K562 treated with DMSO at 1 percent for 4 hours (cell line): ENCODE measurements around the gene NEU1. TPM values are rescaled to one million over a fixed set of nuclear protein-coding genes. Genes with fewer than 3 reads are reported as not detected.

Experiments used
- total RNA-seq: library from RNA; unstranded; fragments of 300-600 nt; gene quantifications from 2 replicates; pipeline ENCODE4 v1.2.3, GENCODE V29; 2022; ENCODE audit not compliant: insufficient read depth

The NEU1 gene
- 232 TPM in 2 replicates for total RNA-seq

GRCh38 chr6:31862344-31863235 lies at the start of gene NEU1:
Gene NEU1, minus strand, starts transcription at chr6:31862821. Its CDS starts 45 bp downstream, at chr6:31862776.

DNA sequence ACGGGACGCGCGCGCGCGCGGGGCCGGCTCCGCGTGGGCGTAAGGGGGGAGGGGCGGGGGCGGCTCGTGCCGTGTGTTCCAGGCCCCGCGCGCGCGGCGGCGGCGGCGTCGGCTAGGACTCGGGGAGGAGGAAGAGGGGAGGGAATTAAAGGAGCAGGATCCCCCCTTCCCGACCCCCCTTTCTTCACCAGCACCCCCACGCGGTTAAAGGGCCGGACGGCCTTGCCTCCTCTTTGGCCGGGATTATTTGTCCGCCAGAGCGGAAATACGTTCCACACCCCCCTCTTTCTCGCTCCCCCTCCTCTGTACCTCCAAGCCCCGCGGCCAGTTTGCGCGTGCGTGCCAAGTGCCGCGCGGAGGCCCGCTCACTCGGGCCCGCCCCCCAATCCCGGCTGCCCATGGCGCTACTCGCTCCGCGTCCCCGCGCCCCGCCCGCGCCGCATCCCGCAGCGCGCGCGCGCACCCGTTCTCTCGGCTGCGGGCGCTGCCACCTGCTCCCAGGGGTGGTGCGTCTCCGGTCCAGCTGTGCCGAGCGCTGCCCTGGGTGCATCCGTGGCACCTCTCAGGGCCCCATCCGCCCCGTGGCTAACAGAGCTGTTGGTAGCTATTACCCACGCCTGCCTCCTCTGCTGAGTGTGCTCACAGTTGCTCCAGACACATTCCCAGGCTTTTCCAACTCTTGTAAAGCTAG lies 39.5 kb upstream of the NEU1 start, which contains the start of gene ZBTB12:
Gene ZBTB12 (minus strand): TSS at position 134 of the 691 bp plus-strand sequence. CDS start 781 bp downstream, outside the sequence.

GRCh38 chr6:31897612-31898382 lies 35.2 kb upstream of the NEU1 start, which contains the start of gene EHMT2:
Gene EHMT2, minus strand, starts transcription at chr6:31897698. Its CDS starts 21 bp downstream, at chr6:31897677.

DNA sequence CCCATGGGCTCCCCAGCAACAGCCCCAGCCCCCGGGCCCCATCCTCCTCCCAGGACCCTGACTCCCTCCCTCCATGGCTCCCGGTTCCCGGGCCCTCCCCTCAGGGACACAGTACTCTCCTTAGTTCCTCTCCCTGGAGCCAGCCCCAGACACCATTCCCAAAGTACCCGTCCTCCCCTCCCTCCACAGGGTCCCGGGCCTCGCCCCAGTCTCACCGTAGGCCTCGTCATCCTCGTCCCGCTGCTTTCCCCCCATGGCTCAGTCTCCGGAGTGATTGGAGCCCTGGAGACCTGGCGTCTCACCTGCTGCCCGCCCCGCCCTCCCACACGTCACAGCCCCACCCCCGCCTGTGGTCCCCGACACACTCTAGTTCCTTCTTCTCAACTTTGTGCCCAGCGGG lies 16.1 kb upstream of the NEU1 start, which contains the start of gene SLC44A4:
Gene SLC44A4 (minus strand): TSS at position 272 of the 400 bp plus-strand sequence. CDS start 17 bp downstream, at position 255.

GRCh38 chr6:31827286-31828079 lies 35.1 kb downstream of the NEU1 start, which contains the start of gene HSPA1B:
Gene HSPA1B, plus strand, starts transcription at chr6:31827738. Its CDS starts 213 bp downstream, at chr6:31827951.

GRCh38 chr6:31815025-31815838 lies 47.4 kb downstream of the NEU1 start, which contains the start of the genes HSPA1A and HSPA1L:
Gene HSPA1A, plus strand, starts transcription at chr6:31815543. Its CDS starts 214 bp downstream, at chr6:31815757.
Gene HSPA1L, minus strand, starts transcription at chr6:31815283. Its CDS starts 3,311 bp downstream, at chr6:31811972.

Other genes starting within 250 kb of the NEU1 start
- 26.7 and 27.1 TPM in 2 replicates for gene AIF1, start 247.6 kb downstream of the NEU1 start, total RNA-seq
- 185 and 248 TPM in 2 replicates for gene PRRC2A, start 242.1 kb downstream of the NEU1 start, total RNA-seq
- gene BAG6, start 210.2 kb downstream of the NEU1 start, total RNA-seq, result 380 and 409 TPM in 2 replicates
- 8.4 and 11.2 TPM in 2 replicates for gene APOM, start 206.9 kb downstream of the NEU1 start, total RNA-seq
- 17.7 and 18.6 TPM in 2 replicates for gene C6orf47, start 202.0 kb downstream of the NEU1 start, total RNA-seq
- gene GPANK1, start 197.8 kb downstream of the NEU1 start, total RNA-seq, result 23.4 and 36.8 TPM in 2 replicates
- gene CSNK2B, start 196.7 kb downstream of the NEU1 start, total RNA-seq, result 613 and 654 TPM in 2 replicates
- 5.0 and 12.4 TPM in 2 replicates for gene LY6G5B, start 192.8 kb downstream of the NEU1 start, total RNA-seq
- gene LY6G5C, start 181.8 kb downstream of the NEU1 start, total RNA-seq, result 3.4 TPM in 1 of 2 replicates, not detected in the other
- gene ABHD16A, start 159.5 kb downstream of the NEU1 start, total RNA-seq, result 91.1 and 99.5 TPM in 2 replicates
- not detected in 2 replicates for gene LY6G6F, start 156.0 kb downstream of the NEU1 start, total RNA-seq
- gene LY6G6D, start 147.5 kb downstream of the NEU1 start, total RNA-seq, result not detected in 2 replicates
- not detected in 2 replicates for gene LY6G6C, start 141.1 kb downstream of the NEU1 start, total RNA-seq
- 0.51 TPM in 1 of 2 replicates, not detected in the other for gene MPIG6B, start 139.4 kb downstream of the NEU1 start, total RNA-seq
- gene DDAH2, start 133.5 kb downstream of the NEU1 start, total RNA-seq, result 66.8 and 75.1 TPM in 2 replicates
- 1,213 and 1,370 TPM in 2 replicates for gene CLIC1, start 126.3 kb downstream of the NEU1 start, total RNA-seq
- gene MSH5, start 122.8 kb downstream of the NEU1 start, total RNA-seq, result 22.0 and 30.3 TPM in 2 replicates
- 2.6 and 8.2 TPM in 2 replicates for gene SAPCD1, start 100.2 kb downstream of the NEU1 start, total RNA-seq
- gene VWA7, start 85.5 kb downstream of the NEU1 start, total RNA-seq, result 5.4 and 5.6 TPM in 2 replicates
- gene VARS1, start 67.1 kb downstream of the NEU1 start, total RNA-seq, result 147 and 165 TPM in 2 replicates
- 139 and 155 TPM in 2 replicates for gene LSM2, start 55.9 kb downstream of the NEU1 start, total RNA-seq
- gene HSPA1L, start 47.5 kb downstream of the NEU1 start, total RNA-seq, result 2.5 and 2.8 TPM in 2 replicates
- gene HSPA1A, start 47.3 kb downstream of the NEU1 start, total RNA-seq, result 641 and 912 TPM in 2 replicates
- gene HSPA1B, start 35.1 kb downstream of the NEU1 start, total RNA-seq, result 595 and 769 TPM in 2 replicates
- 12.7 and 13.4 TPM in 2 replicates for gene SLC44A4, start 16.2 kb upstream of the NEU1 start, total RNA-seq
- 61.5 and 78.2 TPM in 2 replicates for gene EHMT2, start 34.9 kb upstream of the NEU1 start, total RNA-seq
- 6.4 and 10.3 TPM in 2 replicates for gene ZBTB12, start 39.3 kb upstream of the NEU1 start, total RNA-seq
- gene C2, start 64.9 kb upstream of the NEU1 start, total RNA-seq, result 8.3 and 9.1 TPM in 2 replicates
- gene CFB, start 83.3 kb upstream of the NEU1 start, total RNA-seq, result 3.8 TPM in 1 of 2 replicates, not detected in the other
- gene NELFE, start 96.2 kb upstream of the NEU1 start, total RNA-seq, result 78.2 and 128 TPM in 2 replicates
- 43.6 and 60.1 TPM in 2 replicates for gene SKIC2, start 96.4 kb upstream of the NEU1 start, total RNA-seq
- gene DXO, start 109.3 kb upstream of the NEU1 start, total RNA-seq, result 16.6 and 24.1 TPM in 2 replicates
- 4.3 and 10.0 TPM in 2 replicates for gene C4A, start 119.2 kb upstream of the NEU1 start, total RNA-seq
- gene C4B, start 152.0 kb upstream of the NEU1 start, total RNA-seq, result 3.6 and 8.2 TPM in 2 replicates
- gene CYP21A2, start 175.6 kb upstream of the NEU1 start, total RNA-seq, result 0.98 and 1.1 TPM in 2 replicates
- gene TNXB, start 246.5 kb upstream of the NEU1 start, total RNA-seq, result 22.0 and 35.7 TPM in 2 replicates